IPS-18c (cell line): ENCODE measurements around the gene TSPAN31.
A peak's percentile ranks its signal among the peaks of the same experiment; 100 is the strongest.

Experiments used
- H3K4me3 ChIP-seq: 2 replicates; pipeline ENCODE4 v1.7.0; 2013; ENCODE audit warnings: low read depth, mild to moderate bottlenecking, low read length, moderate library complexity; ENCODE audit not compliant: insufficient read depth
- H3K9me3 ChIP-seq: one replicate; pipeline ENCODE4 v1.6.1; 2013; ENCODE audit warnings: mild to moderate bottlenecking, low read length, moderate library complexity; ENCODE audit not compliant: control insufficient read depth, insufficient read depth

The TSPAN31 gene

GRCh38 chr12:57756406-57757341 lies 11.8 kb downstream of the TSPAN31 start:
- no peaks in the 10 kb centered on the region for H3K9me3 ChIP-seq
- peak overlapping the region; percentile 52; the same call in 1 of the 2 replicates for H3K4me3 ChIP-seq

- Histone ChIP-seq H3K4me3 (no peak overlapping the region), H3K9me3 (no peaks in the 10 kb centered on the region)
Measured at GRCh38 chr12:57757771-57758170, 12.9 kb downstream of the TSPAN31 start.

GRCh38 chr12:57758552-57759359 lies 13.9 kb downstream of the TSPAN31 start:
- H3K4me3 ChIP-seq = no peak overlapping the region
- no peaks in the 10 kb centered on the region for H3K9me3 ChIP-seq

- no peak overlapping the region for H3K4me3 ChIP-seq
- H3K9me3 ChIP-seq = no peaks in the 10 kb centered on the region
Measured at GRCh38 chr12:57759360-57759980, 14.6 kb downstream of the TSPAN31 start.

DNA sequence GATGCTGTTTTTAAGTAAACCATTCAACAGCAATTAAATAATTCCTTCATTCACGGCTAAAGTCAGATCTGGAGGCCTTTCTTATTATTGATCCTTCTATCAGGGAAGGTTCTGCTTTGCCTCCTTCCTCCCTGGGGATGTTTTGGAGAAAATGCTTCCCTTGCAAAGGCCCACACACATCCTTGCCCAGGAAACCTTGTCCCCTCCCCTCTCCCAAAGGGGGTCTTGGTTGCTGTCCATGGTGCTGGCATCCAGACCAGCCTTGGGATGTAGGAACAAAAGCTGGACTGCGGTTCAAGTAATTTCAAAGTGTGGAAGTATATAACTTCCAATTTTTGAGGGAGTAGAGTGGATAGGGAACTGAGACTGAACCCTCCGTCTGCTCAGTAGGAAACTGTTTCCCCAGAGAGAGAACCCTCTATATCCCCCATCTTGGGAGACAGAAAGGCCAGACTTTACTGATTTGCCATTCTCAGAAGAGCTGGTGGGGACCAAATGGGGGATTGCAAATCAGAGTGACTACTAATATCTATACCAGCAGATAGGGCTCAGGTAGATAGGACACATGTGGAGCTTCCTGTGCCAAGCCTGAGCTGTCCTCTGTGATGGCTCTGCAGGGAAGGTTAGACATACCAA lies 15.6 kb downstream of the TSPAN31 start:
- Histone ChIP-seq H3K4me3 (no peak overlapping the region), H3K9me3 (no peaks in the 10 kb centered on the region)

GRCh38 chr12:57761391-57761998 lies 16.7 kb downstream of the TSPAN31 start:
- no peak overlapping the region for H3K4me3 ChIP-seq
- H3K9me3 ChIP-seq = no peaks in the 10 kb centered on the region

DNA sequence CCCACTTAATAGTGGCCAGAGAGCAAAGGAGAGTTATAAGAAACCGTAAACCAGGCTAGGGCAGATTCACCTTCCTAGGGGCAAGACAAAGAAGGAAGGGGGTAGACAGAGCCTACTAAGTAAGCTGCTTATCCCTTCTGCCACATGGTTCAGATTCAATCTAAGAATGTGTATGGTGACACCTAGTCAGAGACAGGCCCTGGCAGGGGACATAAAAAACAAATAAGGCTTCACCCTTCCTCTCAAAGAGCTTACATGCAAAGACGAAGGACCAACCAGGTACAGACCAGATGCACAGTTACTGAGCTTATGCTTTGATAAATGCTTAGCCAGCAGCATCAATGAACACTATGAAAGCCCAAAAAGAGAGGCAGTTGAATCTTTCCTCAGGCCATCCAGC lies 17.6 kb downstream of the TSPAN31 start:
- Histone ChIP-seq H3K4me3 (no peak overlapping the region), H3K9me3 (no peaks in the 10 kb centered on the region)

GRCh38 chr12:57763881-57764661 lies 19.2 kb downstream of the TSPAN31 start:
- Histone ChIP-seq H3K4me3 (peak overlapping the region; percentile 47; the same call in 1 of the 2 replicates), H3K9me3 (no peaks in the 10 kb centered on the region)

GRCh38 chr12:57764662-57765002 lies 19.8 kb downstream of the TSPAN31 start:
- H3K9me3 ChIP-seq = no peaks in the 10 kb centered on the region
- peak overlapping the region; percentile 47 for H3K4me3 ChIP-seq

DNA sequence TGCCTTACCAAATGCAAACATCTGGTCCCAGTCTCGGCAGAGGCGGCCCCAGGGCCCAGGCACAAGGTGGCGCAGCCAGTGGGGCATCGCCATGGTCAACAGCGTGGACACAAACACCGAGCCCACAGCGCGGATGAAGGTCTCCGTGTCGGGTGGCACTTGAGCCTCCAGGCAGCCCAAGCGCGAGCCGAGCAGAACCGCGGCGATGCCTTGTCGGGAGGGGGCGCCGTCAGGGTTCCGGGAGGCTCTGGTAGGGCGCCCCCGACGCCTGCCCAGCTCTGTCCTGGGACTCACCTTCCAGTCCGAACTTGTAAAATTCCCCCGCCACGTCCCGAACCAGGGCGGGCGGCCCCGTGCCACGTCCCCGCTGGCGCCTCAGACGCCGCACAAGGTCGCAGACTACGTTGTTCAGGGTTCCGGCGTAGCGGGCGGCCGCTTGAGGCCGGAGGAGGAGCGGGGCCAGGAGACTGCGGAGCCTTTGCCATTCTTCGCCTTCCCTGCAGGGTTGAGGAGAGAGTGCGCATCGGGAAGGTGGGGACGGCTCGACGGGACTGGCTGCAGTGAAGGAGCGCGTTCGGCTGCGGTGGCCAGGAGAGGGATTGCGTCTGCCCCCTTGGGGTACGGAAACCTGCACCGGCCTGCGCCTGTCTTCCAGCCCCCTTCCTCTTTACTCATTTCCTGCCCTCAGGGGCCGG lies 20.3 kb downstream of the TSPAN31 start:
- Histone ChIP-seq H3K9me3 (no peaks in the 10 kb centered on the region), H3K4me3 (peak overlapping the region; percentile 47)

- H3K9me3 ChIP-seq = no peaks in the 10 kb centered on the region
- peak overlapping the region; percentile 47 for H3K4me3 ChIP-seq
Measured at GRCh38 chr12:57765698-57766463, 21.0 kb downstream of the TSPAN31 start.

GRCh38 chr12:57766464-57767304 lies 21.8 kb downstream of the TSPAN31 start, which contains the start of gene CYP27B1:
Gene CYP27B1, minus strand, starts transcription at chr12:57767078. Its CDS starts 37 bp downstream, at chr12:57767041.
- no peaks in the 10 kb centered on the region for H3K9me3 ChIP-seq
- H3K4me3 ChIP-seq = peak within 1 kb of the TSS; percentile 47

DNA sequence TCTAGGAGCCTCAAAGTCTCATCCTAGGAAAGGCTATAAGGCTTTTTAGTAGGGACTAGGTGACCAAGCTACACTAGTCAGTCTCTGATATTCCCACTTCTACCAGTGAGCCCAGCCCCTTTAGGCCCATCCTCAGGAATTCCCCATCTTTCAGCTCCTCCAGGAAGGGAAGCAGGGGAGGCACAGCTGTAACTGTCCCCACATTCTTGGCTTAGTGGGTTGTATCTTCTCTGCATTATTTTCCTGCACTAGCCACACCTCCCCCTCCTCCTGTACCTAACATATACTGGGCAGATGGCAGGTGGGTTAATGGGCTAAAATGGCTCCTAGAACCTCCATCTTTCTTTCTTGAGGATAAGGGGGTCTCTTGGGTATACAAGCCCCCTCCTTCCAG lies 22.5 kb downstream of the TSPAN31 start:
- H3K9me3 ChIP-seq = no peaks in the 10 kb centered on the region
- peak overlapping the region; percentile 47; the same call in 1 of the 2 replicates for H3K4me3 ChIP-seq

DNA sequence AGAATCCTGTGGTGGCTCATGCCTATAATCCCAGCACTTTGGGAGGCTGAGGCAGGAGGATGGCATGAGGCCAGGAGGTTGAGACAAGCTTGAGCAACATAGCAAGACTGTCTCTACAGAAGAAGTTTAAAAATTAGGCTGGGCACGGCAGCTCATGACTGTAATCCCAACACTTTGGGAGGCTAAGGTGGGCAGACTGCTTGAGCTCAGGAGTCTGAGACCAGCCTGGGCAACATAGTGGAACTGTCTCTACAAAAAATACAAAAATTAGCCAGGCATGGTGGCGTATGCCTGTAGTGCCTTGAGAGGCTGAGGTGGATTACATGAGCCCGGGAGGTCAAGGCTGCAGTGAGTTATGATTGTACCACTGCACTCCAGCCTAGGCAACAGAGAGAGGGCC lies 23.0 kb downstream of the TSPAN31 start:
- H3K4me3 ChIP-seq = no peak overlapping the region
- no peaks in the 10 kb centered on the region for H3K9me3 ChIP-seq
